SK-N-MC (cell line): Measurements from ENCODE around the gene TMEM154.

Experiments
- EZH2 ChIP-seq: fragments of 200-600 bp; sonication (generic); IDR thresholded peaks from one replicate; pipeline ENCODE4 v1.6.1; 2017; ENCODE audit warnings: antibody characterized with exemption
- FOXP2 ChIP-seq: optimal IDR thresholded peaks from 2 replicates; pipeline ENCODE3; 2011; ENCODE audit warnings: mild to moderate bottlenecking, moderate library complexity; ENCODE audit not compliant: insufficient read depth; ENCODE audit errors: extremely low read length, control extremely low read depth
- POLR2AphosphoS5 ChIP-seq: IDR thresholded peaks from 2 replicates; pipeline ENCODE4 v1.6.1; 2012; ENCODE audit warnings: mild to moderate bottlenecking, low read depth, low read length, borderline replicate concordance

GRCh38 chr4:152661649-152662048, 18.1 kb downstream of the TMEM154 start:
- no peak for TF ChIP-seq EZH2
- TF ChIP-seq POLR2AphosphoS5 = no peak
- no peak for TF ChIP-seq FOXP2
